Lower lobe of right lung (tissue), 2 donors: Measurements from ENCODE around the gene OPA1. TPM values are rescaled to one million over a fixed set of nuclear protein-coding genes. Genes with fewer than 3 reads are reported as not detected.

ENCODE experiments used
- ATAC-seq, 2 donors: fragments of 200-7000 bp; cut with Tn5 transposase; one replicate each; pipeline ENCODE4 v1.9.1; 2020 to 2022; ENCODE audit warnings: mild to moderate bottlenecking in 2 of 2, moderate library complexity in 2 of 2
- DNase-seq: peaks from one replicate; pipeline ENCODE4 v3.0.0-alpha.2; 2020
- H3K27ac ChIP-seq: fragments of 200-600 bp; one replicate; pipeline ENCODE4 v1.8.0; 2022
- H3K27me3 ChIP-seq: fragments of 200-600 bp; one replicate; pipeline ENCODE4 v1.8.0; 2022; ENCODE audit warnings: low read depth
- H3K36me3 ChIP-seq: fragments of 200-600 bp; one replicate; pipeline ENCODE4 v1.8.0; 2022; ENCODE audit warnings: mild to moderate bottlenecking
- H3K4me1 ChIP-seq: fragments of 200-600 bp; one replicate; pipeline ENCODE4 v1.8.0; 2022
- H3K4me3 ChIP-seq: fragments of 200-600 bp; one replicate; pipeline ENCODE4 v1.8.0; 2022; ENCODE audit warnings: mild to moderate bottlenecking
- H3K9me3 ChIP-seq: fragments of 200-600 bp; one replicate; pipeline ENCODE4 v1.8.0; 2022
- CTCF ChIP-seq: fragments of 200-600 bp; IDR thresholded peaks from one replicate; pipeline ENCODE4 v1.8.0; 2022; ENCODE audit warnings: antibody characterized with exemption, mild to moderate bottlenecking
- intact Hi-C: fragments of 100-400 bp; cut with DNase I; formaldehyde crosslinking; loops from one replicate; pipeline ENCODE4 v1.11.0; 2022
- total RNA-seq: library from RNA; stranded (reverse); fragmentation: NEBNext Ultra II Directional; extraction: Animal tissue kit (Norgen Biotek cat#: 25700); gene quantifications from one replicate; pipeline ENCODE4 v1.2.1, GENCODE V29; 2021
- donor health status: DM: no; HTN: yes; CAD: no; lungs with severe emphysema.

Gene OPA1
- total RNA-seq, 1 donor from 2014 or later = 44.0 TPM

- H3K9me3 ChIP-seq = peaks cover 10% of the 10 kb centered on the region
- intact Hi-C loops = no loop called here
- DNase-seq (no peak), ATAC-seq (no peak)
- H3K4me1 ChIP-seq = no peaks in the 10 kb centered on the region
- no peak for TF ChIP-seq CTCF
- no peak overlapping the region for H3K4me3 ChIP-seq
- H3K27ac ChIP-seq = no peak overlapping the region
- no peaks in the 10 kb centered on the region for H3K36me3 ChIP-seq
- H3K27me3 ChIP-seq = no peaks in the 10 kb centered on the region
These were observed 117.5 kb downstream of the OPA1 start for GRCh38 chr3:193710286-193711165.

- Histone ChIP-seq H3K36me3 (no peaks in the 10 kb centered on the region), H3K4me3 (no peak overlapping the region), H3K4me1 (no peaks in the 10 kb centered on the region), H3K9me3 (peaks cover 10% of the 10 kb centered on the region), H3K27me3 (no peaks in the 10 kb centered on the region), H3K27ac (no peak overlapping the region)
- intact Hi-C loops = no loop called here
- no peak for DNase-seq
- TF ChIP-seq CTCF = no peak
- ATAC-seq = no peak
These were observed 118.1 kb downstream of the OPA1 start for GRCh38 chr3:193711166-193711485.

- intact Hi-C loops = no loop called here
- no peak overlapping the region for H3K4me3 ChIP-seq
- no peak for TF ChIP-seq CTCF
- no peak for DNase-seq
- ATAC-seq = no peak
- H3K27me3 ChIP-seq = no peaks in the 10 kb centered on the region
- H3K4me1 ChIP-seq = no peaks in the 10 kb centered on the region
- H3K36me3 ChIP-seq = no peaks in the 10 kb centered on the region
- no peak overlapping the region for H3K27ac ChIP-seq
- H3K9me3 ChIP-seq = peaks cover 10% of the 10 kb centered on the region
These were observed 118.5 kb downstream of the OPA1 start for GRCh38 chr3:193711523-193711963.

- no peak overlapping the region for H3K27ac ChIP-seq
- DNase-seq (no peak), ATAC-seq (no peak)
- H3K27me3 ChIP-seq = no peaks in the 10 kb centered on the region
- intact Hi-C loops = no loop called here
- no peak for TF ChIP-seq CTCF
- no peak overlapping the region for H3K4me3 ChIP-seq
- H3K36me3 ChIP-seq = no peaks in the 10 kb centered on the region
- H3K9me3 ChIP-seq = peaks cover 10% of the 10 kb centered on the region
- no peaks in the 10 kb centered on the region for H3K4me1 ChIP-seq
These were observed 119.1 kb downstream of the OPA1 start for GRCh38 chr3:193711964-193712598.

GRCh38 chr3:193712938-193713337, 119.9 kb downstream of the OPA1 start:
- H3K36me3 ChIP-seq = no peaks in the 10 kb centered on the region
- TF ChIP-seq CTCF = no peak
- DNase-seq = no peak
- no peak overlapping the region for H3K4me3 ChIP-seq
- H3K27me3 ChIP-seq = no peaks in the 10 kb centered on the region
- peaks cover 10% of the 10 kb centered on the region for H3K9me3 ChIP-seq
- no peaks in the 10 kb centered on the region for H3K4me1 ChIP-seq
- no peak for ATAC-seq
- no peak overlapping the region for H3K27ac ChIP-seq
- intact Hi-C loops = no loop called here
